Gastroesophageal sphincter (tissue), 3 donors: ENCODE results near the gene NKAIN2.

Experiments
- POLR2A ChIP-seq, 2 donors: fragments of 450-650 bp; IDR thresholded peaks; one replicate each; pipeline ENCODE4 v1.6.1; 2017; ENCODE audit warnings: antibody characterized with exemption in 2 of 2, mild to moderate bottlenecking in 2 of 2, moderate library complexity in 1 of 2
- TF ChIP-seq, protein P1 (sequence below), 4 experiments: fragments of 200-600 bp in 2 of 4; fragments of 450-650 bp in 2 of 4; sonication (generic) in 1 of 4; IDR thresholded peaks; one replicate each; pipeline ENCODE4 v1.5.1; 2017 to 2019; ENCODE audit warnings: antibody characterized with exemption in 4 of 4, mild to moderate bottlenecking in 2 of 4, moderate library complexity in 2 of 4

DNA sequence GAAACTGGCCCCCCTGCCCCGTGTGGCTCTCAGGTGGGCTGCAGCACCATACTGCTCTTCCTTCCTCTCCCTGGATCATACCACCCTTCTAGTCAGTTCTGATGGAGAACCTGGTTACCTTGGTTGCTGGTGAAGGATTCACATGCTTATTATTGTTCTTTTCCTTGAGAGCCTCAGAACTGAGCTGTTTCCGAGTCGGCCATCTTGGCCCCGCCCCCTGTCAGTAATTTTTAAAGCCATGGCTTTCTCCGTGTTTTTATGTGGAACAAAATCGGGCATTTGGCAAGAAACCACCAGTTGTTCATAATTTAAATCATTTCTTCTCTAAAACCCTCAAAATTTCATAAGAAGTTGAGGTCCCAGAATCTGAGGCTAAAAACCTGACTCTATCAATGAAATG is 493.8 kb downstream of the NKAIN2 start:
- TF ChIP-seq, protein P1, sequence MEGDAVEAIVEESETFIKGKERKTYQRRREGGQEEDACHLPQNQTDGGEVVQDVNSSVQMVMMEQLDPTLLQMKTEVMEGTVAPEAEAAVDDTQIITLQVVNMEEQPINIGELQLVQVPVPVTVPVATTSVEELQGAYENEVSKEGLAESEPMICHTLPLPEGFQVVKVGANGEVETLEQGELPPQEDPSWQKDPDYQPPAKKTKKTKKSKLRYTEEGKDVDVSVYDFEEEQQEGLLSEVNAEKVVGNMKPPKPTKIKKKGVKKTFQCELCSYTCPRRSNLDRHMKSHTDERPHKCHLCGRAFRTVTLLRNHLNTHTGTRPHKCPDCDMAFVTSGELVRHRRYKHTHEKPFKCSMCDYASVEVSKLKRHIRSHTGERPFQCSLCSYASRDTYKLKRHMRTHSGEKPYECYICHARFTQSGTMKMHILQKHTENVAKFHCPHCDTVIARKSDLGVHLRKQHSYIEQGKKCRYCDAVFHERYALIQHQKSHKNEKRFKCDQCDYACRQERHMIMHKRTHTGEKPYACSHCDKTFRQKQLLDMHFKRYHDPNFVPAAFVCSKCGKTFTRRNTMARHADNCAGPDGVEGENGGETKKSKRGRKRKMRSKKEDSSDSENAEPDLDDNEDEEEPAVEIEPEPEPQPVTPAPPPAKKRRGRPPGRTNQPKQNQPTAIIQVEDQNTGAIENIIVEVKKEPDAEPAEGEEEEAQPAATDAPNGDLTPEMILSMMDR (IDR thresholded peaks at IDR 0.05): no peak
- TF ChIP-seq POLR2A (IDR thresholded peaks at IDR 0.05): no peak
